Stomach (tissue), 4 donors: ENCODE results near the gene TOP2A.

Experiments
- POLR2A ChIP-seq, 4 donors: fragments of 450-650 bp; IDR thresholded peaks; one replicate each; pipeline ENCODE4 v1.6.1; 2016; ENCODE audit warnings: antibody characterized with exemption in 4 of 4, control low read depth in 2 of 4, mild to moderate bottlenecking in 1 of 4, moderate library complexity in 1 of 4
- TF ChIP-seq, protein P1 (sequence below), 7 experiments: fragments of 450-650 bp in 4 of 7; fragments of 200-600 bp in 3 of 7; sonication (generic) in 3 of 7; IDR thresholded peaks; one replicate each; pipeline ENCODE4 v1.5.1; 2016 to 2019; ENCODE audit warnings: antibody characterized with exemption in 7 of 7, control low read depth in 2 of 7, mild to moderate bottlenecking in 1 of 7

- TF ChIP-seq, protein P1, sequence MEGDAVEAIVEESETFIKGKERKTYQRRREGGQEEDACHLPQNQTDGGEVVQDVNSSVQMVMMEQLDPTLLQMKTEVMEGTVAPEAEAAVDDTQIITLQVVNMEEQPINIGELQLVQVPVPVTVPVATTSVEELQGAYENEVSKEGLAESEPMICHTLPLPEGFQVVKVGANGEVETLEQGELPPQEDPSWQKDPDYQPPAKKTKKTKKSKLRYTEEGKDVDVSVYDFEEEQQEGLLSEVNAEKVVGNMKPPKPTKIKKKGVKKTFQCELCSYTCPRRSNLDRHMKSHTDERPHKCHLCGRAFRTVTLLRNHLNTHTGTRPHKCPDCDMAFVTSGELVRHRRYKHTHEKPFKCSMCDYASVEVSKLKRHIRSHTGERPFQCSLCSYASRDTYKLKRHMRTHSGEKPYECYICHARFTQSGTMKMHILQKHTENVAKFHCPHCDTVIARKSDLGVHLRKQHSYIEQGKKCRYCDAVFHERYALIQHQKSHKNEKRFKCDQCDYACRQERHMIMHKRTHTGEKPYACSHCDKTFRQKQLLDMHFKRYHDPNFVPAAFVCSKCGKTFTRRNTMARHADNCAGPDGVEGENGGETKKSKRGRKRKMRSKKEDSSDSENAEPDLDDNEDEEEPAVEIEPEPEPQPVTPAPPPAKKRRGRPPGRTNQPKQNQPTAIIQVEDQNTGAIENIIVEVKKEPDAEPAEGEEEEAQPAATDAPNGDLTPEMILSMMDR (IDR thresholded peaks at IDR 0.05), result no peak
- no peak for TF ChIP-seq POLR2A (IDR thresholded peaks at IDR 0.05)
Observed at GRCh38 chr17:40366076-40366860, 51.4 kb downstream of the TOP2A start.
